Measurements from ENCODE around the gene CUX1.
"Not testable (repeated sequence)": the region's sequence is repeated elsewhere in the genome, so short reads cannot be mapped to it uniquely, and the experiment has no call there.

The CUX1 gene

DNA sequence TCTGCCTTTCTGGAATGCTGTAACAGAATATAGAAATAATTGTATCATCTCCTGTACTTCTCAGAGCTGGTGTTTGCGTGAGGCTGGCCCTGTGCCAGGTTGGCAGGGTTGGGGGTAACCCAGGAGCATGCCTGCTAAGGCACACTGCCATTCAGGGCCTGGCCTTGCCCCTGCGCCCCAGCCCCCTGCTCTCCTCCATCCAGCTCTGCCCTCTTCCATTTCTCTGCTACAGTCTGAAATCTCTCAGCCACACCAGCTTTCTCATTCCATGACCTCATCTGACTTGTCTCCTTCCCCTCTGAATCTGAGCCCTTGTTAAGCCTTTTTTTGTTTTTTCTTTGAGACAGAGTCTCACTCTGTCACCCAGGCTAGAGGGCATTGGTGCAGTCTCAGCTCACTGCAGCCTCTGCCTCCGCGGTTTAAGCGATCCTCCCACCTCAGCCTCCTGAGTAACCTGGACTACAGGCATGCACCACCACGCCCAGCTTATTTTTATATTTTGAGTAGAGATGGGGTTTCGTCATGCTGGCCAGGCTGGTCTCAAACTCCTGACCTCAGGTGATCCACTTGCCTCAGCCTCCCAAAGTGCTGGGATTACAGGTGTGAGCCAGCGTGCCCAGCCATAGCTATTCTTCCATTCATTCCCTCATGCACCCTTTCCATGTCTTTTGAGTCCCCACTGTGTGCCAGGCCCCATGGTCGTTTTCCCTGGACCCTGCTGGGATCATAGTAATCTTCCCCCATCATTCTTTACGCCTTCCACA lies 206.8 kb downstream of the CUX1 start:
- DNase-seq: no peak

DNA sequence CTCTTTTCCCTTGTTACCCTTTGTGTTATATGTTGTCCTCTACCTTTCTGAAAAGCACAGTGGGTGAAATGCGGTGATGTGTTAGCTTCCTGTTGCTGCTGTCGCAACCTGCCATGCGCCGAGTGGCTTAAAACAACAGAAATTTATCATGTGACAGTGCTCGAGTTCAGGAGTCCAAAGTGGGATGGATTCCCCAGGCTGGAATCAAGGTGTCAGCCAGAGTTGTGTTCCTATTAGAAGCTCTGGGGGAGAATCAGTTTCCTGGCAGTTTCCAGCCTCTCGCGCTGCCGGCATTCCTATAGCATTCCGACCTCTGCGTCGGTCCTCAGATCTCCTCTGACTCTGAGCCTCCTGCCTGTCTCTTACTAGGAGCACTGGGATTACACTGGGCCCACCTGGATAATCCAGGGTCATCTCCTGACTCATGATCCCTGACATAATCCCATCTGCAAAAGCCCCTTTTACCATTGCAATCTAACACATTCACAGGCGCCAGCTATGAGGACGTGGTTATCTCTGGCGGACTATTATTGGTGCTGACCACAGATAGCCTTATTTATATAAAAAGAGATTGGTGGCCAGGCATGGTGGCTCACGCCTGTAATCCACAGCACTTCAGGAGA lies 207.5 kb downstream of the CUX1 start:
- no peak for DNase-seq

DNA sequence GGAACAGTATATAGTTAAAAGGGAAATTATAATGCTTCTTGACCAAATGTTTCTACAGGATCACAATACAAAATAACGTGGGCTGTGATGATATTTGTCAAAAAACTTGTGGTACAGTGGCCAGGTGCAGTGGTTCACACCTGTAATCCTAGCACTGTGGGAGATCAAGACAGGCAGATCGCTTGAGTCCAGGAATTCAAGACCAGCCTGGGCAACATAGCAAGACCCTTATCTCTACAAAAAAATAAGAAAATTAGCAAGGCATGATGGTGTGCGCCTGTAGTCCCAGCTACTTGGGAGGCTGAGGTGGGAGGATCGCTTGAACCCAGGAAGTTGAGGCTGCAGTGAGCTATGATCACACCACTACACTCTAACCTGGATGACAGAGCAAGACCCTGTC lies 208.4 kb downstream of the CUX1 start:
- DNase-seq: not testable (repeated sequence)

DNA sequence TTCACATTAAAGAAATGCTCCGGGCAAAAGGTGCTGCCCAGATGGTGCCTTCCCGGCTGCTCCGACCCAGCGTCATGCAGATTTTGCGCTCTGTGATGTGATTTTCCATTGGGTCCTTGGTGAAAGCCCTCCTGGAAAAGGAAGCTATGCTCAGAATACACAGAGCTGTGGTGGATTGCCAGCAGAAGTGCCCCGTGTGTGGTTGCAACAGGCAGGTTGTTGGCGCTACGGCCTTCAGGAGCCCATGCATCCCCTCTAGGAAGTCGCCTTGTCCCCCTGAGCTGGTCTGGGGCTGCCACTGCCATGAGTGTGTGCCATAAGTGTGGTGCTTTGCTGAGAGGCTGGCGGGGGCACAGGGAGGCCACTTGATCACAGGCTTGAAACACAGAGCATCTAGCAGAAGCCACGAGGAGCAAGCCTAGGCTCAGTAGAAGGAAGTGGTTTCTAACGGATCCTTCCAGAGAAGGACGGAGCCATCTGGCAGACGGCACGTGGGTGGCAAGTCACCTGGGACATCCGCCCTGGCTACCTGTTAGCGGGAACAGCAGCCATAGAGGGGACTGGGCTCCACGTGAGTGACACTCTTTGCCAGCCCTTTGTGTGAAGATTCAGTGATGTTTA lies 210.9 kb downstream of the CUX1 start:
- DNase-seq: no peak

DNA sequence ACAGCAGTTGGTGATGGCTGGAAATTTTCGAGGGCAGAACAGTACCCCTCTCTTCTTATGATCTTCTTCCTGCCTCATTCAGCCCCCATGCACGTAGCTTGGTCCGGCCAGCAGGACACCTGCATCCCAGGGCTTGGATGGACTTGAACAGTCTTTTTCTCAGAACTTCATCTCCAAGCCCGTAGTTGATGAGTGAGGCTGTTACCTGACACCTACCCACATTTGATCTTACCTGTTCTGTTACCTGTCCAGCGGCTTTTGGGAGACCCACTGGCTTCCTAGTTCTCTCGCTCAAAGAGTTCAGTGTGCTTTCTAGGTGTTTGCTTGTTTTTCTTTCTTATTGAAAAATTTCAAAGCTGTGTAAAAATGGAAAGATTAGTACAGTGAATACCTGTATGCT lies 212.2 kb downstream of the CUX1 start:
- DNase-seq: no peak

DNA sequence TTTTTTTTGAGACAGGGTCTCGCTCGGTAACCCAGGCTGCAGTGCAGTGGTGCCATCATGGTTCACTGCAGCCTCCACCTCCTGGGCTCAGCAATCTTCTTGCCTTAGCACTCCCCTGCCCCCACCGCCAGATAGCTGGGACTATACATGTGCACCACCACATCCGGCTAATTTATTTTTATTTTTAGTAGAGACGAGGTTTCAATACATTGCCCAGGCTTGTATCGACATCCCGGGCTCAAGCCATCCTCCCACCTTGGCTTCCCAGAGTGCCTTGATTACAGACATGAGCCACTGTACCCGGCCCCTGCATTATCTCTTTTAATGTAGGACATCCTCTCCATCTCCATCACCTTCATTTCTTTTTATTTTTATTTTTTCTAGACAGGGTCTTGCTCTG lies 213.3 kb downstream of the CUX1 start:
- no peak for DNase-seq

DNA sequence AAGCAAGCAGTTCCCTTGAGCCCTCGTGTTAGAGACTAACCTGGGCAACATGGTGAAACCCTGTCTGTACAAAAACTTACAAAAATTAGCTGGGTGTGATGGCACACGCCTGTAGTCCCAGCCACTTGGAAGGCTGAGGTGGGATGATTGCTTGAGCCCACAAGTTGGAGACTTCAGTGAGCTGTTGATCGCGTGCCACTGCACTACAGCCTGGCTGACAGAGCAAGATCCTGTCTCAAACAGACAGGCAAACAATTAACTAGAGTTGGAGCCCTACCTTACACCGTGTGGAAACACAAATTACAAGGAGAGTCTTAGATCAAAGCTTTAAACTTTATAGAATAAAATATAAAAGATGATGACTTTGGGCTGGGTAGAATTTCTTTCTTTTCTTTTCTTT lies 219.5 kb downstream of the CUX1 start:
- DNase-seq: no peak

DNA sequence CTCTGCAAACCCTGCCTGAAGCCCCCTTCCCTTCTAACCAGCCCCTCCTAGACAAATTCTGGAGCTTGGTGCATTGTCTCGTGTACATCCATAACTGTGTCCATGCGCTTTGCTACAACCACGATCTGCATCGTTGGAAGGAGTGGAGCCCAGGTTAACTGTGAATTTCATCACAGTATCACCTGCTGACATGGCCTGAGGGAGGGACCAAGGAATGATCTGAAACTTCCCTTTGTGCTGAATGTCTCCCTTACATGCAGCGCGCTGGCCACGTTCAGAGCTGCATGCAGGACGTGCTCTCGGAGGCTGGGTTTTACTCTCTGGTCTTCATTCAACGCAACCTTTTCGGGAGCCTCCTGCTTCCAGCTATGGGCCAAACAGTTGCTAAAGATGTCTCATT lies 222.3 kb downstream of the CUX1 start:
- DNase-seq: no peak

DNA sequence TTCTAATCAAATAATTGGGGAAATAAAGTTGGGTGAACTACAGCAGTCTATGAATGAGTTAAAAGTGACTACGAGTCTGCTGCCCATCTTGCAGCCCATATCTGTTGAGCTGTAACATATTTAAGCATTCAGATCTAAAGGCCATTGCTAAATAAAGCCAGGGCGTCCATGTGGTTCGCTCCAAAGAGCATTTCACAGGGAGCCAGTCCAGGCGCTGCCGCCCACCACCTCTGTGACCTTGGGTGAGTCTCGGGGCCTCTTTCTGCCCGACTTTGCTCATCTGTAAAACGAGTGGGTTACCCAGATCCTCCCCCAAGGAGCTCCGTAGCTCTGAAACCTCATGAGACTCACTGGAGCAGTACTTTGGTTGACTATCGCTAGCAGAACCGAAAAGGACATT lies 223.1 kb downstream of the CUX1 start:
- no peak for DNase-seq

DNA sequence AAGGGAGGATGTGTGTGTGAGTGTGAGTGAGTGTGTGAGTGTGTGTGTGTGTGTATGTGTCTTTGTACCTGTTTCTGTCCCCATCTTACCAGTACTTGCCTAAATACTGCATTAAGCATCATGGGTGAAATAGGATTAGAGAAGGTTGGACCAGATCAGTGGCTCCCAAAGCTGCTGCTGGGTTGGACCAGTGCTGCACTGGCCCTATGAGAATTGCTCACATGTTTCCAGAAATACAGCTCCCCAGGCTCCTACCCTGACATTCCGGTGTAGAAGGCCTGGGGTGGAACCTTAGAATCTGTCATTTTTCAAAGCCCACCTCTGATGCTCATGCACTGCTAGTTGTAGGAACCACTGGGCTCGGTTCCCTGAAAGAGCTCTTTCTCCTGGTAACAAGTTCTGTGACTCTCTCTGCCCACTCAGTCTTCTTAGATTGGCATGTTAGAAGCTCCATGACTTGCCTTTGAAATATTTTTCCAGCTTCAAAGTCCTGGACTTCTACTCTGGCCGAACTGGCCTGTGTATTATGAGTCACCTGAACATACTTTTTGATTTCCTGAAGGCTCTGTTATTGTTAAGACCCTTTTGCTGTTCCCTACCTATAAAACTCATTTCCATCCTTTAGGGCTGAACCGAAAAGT lies 224.7 kb downstream of the CUX1 start:
- no peak for DNase-seq

DNA sequence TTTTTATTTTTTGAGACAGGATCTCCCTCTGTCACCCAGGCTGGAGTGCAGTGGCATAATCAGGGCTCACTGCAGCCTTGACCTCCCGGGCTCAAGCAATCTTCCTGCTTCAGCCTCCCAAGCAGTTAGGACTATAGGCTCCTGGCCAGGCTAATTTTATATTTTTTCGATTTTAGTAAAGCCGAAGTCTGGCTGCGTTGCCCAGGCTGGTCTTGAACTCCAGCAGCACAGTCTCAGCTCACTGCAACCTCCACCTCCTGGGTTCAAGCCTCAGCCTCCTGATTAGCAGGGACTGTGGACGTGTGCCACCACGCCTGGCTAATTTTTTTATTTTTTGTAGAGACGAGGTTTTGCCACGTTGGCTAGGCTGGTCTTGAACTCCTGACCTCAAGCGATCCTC lies 225.4 kb downstream of the CUX1 start:
- DNase-seq: not testable (repeated sequence)

DNA sequence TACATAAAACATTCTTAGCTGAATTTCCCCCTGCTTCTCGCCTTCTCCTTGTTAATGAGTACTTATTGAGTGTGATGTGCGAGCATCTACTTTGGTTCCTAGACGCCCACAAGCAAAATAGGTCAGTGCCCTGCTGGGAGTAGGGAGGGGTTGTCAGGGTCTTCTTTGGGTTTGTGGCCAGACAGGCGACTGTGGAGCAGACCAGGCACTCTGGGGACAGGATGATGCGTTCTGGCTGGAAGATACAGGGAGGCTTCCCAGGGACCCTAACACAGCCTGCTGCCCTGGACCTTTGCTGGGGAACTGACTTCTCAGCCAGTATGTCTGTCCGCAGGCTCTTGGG lies 227.2 kb downstream of the CUX1 start:
- no peak for DNase-seq

DNA sequence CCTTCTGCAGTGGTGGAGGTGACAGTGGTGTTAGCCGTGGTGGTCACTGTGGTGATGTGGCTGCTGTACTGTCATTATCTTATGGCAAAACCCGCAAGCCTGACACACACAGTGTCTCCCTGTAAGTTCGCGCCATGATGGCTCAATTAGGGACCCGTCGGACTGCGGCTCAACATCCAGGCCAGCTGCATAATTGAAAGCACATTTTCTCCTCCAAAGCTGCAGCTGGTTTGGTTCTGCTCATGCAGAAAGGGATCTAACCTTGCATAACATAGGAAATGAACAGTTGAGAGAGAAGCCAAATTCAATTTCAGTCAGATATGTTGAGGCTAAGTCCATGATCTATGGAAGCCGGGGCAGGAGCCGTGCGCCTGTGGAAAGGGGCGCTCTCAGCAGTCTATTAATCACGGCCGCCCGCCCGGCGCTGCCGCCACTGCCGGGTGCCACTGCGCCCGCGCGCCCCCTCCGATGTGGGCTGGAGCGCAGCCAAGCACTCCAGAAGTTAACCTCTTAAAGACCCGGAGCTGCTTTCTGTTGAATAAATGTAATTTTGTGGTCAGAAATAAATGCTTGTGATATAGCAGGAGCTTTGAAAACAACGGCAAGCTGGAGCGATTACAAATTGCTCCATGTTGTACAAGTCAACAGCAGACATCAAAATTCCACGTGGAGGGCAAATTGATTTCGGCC lies 227.7 kb downstream of the CUX1 start:
- DNase-seq: no peak

DNA sequence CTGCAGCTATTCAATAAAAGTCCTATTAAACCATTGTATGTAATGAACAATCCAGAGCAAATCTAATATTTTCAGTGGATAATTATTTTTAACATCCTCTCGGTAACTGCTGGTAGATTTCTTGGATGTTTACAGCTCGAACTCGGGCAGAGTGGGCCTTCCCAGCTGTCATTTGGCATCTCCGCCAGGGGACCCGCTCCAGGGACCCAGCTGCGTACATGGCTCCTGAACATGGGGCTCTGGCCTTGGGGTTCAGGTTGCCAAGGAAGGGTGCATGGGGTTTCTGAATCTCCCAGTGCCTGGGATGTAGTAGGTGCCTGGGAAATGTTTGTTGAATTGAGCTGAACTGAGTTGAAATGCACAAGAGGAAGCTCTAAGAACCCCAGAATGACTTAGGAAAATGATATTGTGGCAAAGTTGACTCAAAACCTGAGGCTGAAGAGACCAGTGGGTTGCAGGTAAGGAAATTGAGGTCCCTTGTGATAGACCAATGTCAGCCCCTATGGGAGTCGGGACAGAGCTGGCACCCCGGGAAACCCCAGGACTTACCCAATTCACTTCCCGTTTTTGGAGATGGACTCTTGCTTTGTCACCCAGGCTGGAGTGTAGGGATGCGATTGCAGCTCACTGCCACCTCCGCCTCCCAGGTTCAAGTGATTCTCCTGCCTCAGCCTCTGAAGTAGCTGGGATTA lies 228.4 kb downstream of the CUX1 start:
- no peak for DNase-seq

DNA sequence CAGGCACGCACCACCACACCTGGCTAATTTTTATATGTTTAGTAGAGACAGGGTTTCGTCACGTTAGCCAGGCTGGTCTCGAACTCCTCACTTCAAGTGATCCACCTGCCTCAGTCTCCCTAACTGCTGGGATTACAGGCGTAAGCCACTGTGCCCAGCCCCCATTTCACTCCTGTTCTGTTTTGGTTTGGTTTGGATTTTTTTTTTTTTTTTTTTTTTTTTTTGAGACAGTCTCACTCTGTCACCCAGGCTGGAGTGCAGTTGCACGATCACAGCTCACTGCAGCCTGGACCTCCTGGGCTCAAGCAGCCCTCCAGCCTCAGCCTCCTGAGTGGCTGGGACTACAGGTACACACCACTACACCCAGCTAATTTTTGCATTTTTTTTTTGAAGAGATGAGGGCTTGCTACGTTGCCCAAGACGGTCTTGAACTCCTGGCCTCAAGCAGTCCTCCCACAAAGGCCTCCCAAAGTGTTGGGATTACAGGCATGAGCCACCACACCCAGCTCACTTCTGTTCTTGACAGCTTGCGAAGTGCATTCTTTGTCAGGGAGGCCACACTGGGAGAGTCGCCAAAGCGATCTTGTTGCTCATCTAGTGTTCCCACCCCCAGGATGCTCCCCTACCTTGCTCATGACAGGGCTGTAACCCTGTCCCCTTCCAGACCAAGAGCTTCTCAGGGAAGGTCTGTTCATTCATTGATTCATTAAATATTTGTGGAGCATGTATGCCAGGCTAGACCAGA lies 229.1 kb downstream of the CUX1 start:
- no peak for DNase-seq

DNA sequence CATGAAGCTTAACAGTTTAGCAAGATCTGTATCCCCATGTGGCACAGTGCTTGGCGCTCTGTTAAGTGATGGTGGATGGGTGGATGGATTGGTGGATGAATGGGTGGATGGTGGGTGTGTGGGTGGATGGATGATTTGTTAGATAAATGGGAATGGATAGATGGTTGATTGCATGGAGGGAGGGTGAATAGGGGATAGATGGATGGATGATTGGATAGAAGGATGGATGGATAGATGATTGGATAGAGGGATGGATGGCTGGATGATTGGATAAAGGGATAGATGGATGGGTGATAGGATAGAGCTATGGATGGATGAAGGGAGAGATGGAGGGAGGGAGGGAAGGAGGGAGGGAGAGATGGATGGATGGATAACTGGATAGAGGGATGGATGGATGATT lies 229.7 kb downstream of the CUX1 start:
- no peak for DNase-seq

DNA sequence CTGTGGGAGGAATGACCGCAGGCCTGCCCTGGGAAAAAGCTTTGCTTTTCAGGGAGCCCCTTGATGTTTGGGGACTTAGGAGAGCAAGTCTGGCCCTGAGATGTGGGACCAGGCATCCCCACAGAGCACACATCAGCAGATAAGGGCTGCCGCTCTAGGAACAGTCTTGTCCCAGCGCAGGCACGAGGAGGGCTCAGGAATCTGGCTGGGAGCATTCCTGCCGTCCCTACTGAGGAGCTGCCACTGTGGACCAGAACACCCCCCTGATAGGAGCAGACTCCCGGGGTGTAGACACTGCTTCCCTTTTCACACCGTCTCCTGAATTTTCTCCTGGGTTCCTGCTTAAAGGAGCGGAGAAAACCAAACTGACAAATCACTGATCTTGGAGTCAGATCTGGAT lies 232.3 kb downstream of the CUX1 start:
- DNase-seq: no peak

DNA sequence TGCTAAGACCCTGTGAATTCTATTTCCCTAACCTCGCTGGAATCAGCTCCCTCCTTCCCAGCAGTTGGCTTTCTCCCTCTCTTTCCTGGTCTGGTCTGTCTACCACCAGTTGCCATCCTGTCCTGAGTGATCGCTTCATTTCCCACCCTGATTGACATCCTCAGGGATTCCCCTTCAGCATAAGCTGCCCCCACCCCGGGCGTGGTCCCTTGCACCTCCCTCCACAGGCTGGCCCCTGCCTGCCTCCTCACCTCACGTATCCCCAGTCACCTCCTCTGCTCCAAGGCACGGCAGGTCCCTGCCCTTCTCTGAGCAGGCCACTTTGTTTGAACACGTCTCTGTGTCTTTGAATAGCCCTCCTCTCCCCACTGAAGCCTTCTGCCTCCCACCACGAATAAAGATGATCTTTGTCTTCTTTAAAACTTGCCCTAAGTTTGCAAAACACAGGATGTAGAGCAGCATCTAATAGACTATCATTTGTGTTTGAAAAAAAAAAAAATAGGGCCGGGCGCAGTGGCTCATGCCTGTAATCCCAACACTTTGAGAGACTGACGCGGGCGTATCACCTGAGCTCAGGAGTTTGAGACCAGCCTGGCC lies 233.5 kb downstream of the CUX1 start:
- DNase-seq: no peak

DNA sequence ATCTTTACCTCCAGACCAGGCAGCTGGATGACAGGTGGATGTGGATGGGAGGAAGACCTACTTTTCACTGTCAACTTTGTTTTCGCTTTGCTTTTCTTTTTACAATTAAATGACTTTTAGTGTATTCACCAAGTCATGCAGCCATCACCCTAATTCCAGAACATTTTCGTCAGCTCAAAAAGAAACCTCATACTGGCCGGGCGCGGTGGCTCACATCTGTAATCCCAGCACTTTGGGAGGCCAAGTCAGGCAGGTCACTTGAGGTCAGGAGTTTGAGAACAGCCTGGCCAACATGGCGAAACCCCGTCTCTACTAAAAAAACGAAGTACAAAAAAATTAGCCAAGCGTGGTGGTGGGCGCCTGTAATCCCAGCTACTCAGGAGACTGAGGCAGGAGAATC lies 234.3 kb downstream of the CUX1 start:
- DNase-seq: not testable (repeated sequence)

DNA sequence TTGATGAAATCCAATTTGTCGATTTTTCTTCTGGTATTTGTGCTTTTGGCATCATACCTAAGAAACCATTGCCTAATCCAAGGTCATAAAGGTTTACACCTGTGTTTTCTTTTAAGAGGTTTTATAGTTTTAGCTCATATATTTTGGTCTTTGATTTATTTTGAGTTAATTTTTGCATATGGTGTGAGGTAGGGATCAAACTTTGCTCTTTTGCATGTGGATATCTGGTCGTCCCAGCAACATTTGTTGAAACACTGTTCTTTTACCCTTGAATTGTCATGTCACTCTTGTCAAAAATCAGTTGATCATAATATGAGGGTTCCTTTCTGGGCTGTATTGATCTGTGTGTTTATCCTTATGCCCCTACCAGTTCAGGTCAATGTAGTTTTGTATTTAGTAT lies 236.7 kb downstream of the CUX1 start:
- DNase-seq: no peak

DNA sequence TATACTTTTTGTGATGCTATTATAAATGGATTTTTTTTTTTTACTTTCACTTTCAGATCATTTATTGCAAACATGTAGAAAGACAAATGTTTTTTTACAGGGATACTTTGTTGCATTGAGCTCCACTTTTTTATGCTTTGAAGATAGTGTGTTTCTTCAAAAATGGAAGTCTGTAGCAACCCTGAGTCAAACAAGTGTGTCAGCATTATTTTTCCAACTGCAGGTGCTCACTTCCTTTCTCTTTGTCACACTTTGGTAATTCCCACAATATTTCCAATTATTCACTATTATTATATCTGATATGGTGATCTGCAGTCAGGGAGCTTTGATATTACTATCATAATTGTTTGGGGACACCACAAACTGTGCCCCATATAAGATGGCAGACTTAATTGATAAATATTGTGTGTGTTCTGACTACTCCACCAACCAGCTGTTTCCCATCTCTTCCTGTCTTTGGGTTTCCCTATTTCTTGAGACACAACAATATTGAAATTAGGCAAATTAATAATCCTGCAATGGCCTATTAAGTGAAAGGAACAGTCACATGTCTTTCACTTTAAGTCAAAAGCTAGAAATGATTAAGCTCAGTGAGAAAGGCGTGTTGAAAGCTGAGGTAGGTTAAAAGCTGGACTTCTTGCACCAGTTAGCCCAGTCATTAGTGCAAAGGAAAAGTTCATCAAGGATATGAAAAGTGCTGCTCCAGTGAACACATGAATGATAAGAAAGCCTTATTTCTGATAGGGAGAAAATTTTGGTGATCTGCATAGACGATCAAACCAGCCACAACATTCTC lies 238.0 kb downstream of the CUX1 start:
- no peak for DNase-seq
